Activated CD8-positive, alpha-beta memory T cell treated with anti-CD3 and anti-CD28 coated beads for 36 hours (primary cell): ENCODE results near the gene SRPK3. TPM values are rescaled to one million over a fixed set of nuclear protein-coding genes. Genes with fewer than 3 reads are reported as not detected.

Experiments
- CTCF ChIA-PET: fragments of 350-600 bp; sonication (Branson Sonifier 250); formaldehyde crosslinking; loops from one replicate; lab custom pipeline; 2021; ENCODE audit warnings: antibody characterized with exemption; lab: Charles Lee
- POLR2A ChIA-PET: fragments of 350-600 bp; sonication (Branson Sonifier 250); formaldehyde crosslinking; loops from one replicate; lab custom pipeline; 2021; ENCODE audit warnings: antibody characterized with exemption; lab: Charles Lee
- total RNA-seq, 2 experiments: library from RNA; stranded (reverse); gene quantifications; one replicate each; pipeline ENCODE4 v1.2.3, GENCODE V29; 2021

SRPK3 gene
- total RNA-seq, 2 experiments from 2014 or later = not detected

GRCh38 chrX:153778684-153779101 is 2.1 kb upstream of the SRPK3 start:
- ChIA-PET POLR2A (interaction anchor here (0.5 kb wide), 1 partner anchor 119 kb away, joined by 8 read pairs; no protein-coding TSS in a partner anchor), CTCF (no interaction called here)

- CTCF ChIA-PET = no interaction called here
- POLR2A ChIA-PET = no interaction called here
Measured at GRCh38 chrX:153779891-153780677, 757 bp upstream of the SRPK3 start.

GRCh38 chrX:153781428-153782047 is 697 bp downstream of the SRPK3 start:
- POLR2A ChIA-PET = no interaction called here
- CTCF ChIA-PET = no interaction called here

GRCh38 chrX:153782313-153782712 is 1.5 kb downstream of the SRPK3 start:
- CTCF ChIA-PET = no interaction called here

GRCh38 chrX:153782871-153783270 is 2.0 kb downstream of the SRPK3 start:
- POLR2A ChIA-PET = no interaction called here
- CTCF ChIA-PET = no interaction called here

More at GRCh38 chrX:153782313-153782712, 1.5 kb downstream of the SRPK3 start:
- POLR2A ChIA-PET = no interaction called here

GRCh38 chrX:153783378-153784013 is 2.7 kb downstream of the SRPK3 start:
- POLR2A ChIA-PET = no interaction called here
- CTCF ChIA-PET = no interaction called here

- ChIA-PET CTCF (no interaction called here), POLR2A (no interaction called here)
Measured at GRCh38 chrX:153784325-153784967, 3.6 kb downstream of the SRPK3 start.

GRCh38 chrX:153786669-153787068 is 5.8 kb downstream of the SRPK3 start:
- POLR2A ChIA-PET = no interaction called here
- CTCF ChIA-PET = no interaction called here

GRCh38 chrX:153789654-153790053 is 8.8 kb downstream of the SRPK3 start:
- ChIA-PET CTCF (no interaction called here), POLR2A (no interaction called here)

- CTCF ChIA-PET = interaction anchor here (0.5 kb wide), 1 partner anchor 33 kb away, joined by 4 read pairs; no protein-coding TSS in a partner anchor
- POLR2A ChIA-PET = no interaction called here
Measured at GRCh38 chrX:153791104-153791852, 10.4 kb downstream of the SRPK3 start.

GRCh38 chrX:153792368-153792767 is 11.5 kb downstream of the SRPK3 start:
- CTCF ChIA-PET = no interaction called here

GRCh38 chrX:153793291-153793690 is 12.4 kb downstream of the SRPK3 start:
- CTCF ChIA-PET = interaction anchor here (0.6 kb wide), 1 partner anchor 322 kb away, joined by 3 read pairs; no protein-coding TSS in a partner anchor
- POLR2A ChIA-PET = no interaction called here

More at GRCh38 chrX:153792368-153792767, 11.5 kb downstream of the SRPK3 start:
- POLR2A ChIA-PET = no interaction called here

GRCh38 chrX:153794018-153794896 is 13.4 kb downstream of the SRPK3 start, which contains the start of the genes IDH3G and SSR4:
Gene IDH3G (minus strand): TSS chrX:153794375. CDS start chrX:153794326, 49 bp downstream.
Gene SSR4 (plus strand): TSS chrX:153794668. CDS start chrX:153794688, 20 bp downstream.
- CTCF ChIA-PET = no interaction called here

GRCh38 chrX:153794897-153795816 is 14.3 kb downstream of the SRPK3 start:
- CTCF ChIA-PET = no interaction called here

More at GRCh38 chrX:153794018-153794896, 13.4 kb downstream of the SRPK3 start, which contains the start of the genes IDH3G and SSR4:
- POLR2A ChIA-PET = interaction anchor here (1.4 kb wide), 1 partner anchor 130 kb away, joined by 7 read pairs; no protein-coding TSS in a partner anchor

GRCh38 chrX:153797415-153798015 is 16.7 kb downstream of the SRPK3 start:
- ChIA-PET POLR2A (no interaction called here), CTCF (no interaction called here)

More at GRCh38 chrX:153794897-153795816, 14.3 kb downstream of the SRPK3 start:
- POLR2A ChIA-PET = interaction anchor here (0.5 to 1.4 kb wide), 2 partner anchors 129 to 207 kb away, joined by 3 to 7 read pairs; no protein-coding TSS in a partner anchor

- ChIA-PET CTCF (no interaction called here), POLR2A (no interaction called here)
Measured at GRCh38 chrX:153799326-153799725, 18.5 kb downstream of the SRPK3 start.
